ENCODE data around the gene CPNE2. TPM values are rescaled to one million over a fixed set of nuclear protein-coding genes. Genes with fewer than 3 reads are reported as not detected.

Gene CPNE2
- total RNA-seq, 1 donor from 2014 or later = 36.6 TPM

- H3K4me1 ChIP-seq = peaks cover 0 to 6% of the 10 kb centered on the region in 2 donors
- no peak for DNase-seq (ENCODE audit: low spot score in 2 of 2)
- H3K4me3 ChIP-seq = no peak overlapping the region
- no peaks in the 10 kb centered on the region for H3K9me3 ChIP-seq
- H3K36me3 ChIP-seq = peaks cover 0 to 3% of the 10 kb centered on the region in 2 donors
- no peak for TF ChIP-seq CTCF (IDR thresholded peaks at IDR 0.05)
- no peak overlapping the region for H3K27ac ChIP-seq
- H3K27me3 ChIP-seq = no peaks in the 10 kb centered on the region
- intact Hi-C loops (cut with DNase I) = loop anchor here (1.0 to 2.0 kb wide), 2 partner anchors 85 to 161 kb away; partner anchors contain the start of gene ARL2BP
Measured at GRCh38 chr16:57083485-57084126, 8.8 kb upstream of the CPNE2 start.

- Histone ChIP-seq H3K27ac (peak overlapping the region in 1 of 2 donors; percentile 37), H3K27me3 (no peaks in the 10 kb centered on the region), H3K4me1 (peaks cover 0 to 6% of the 10 kb centered on the region in 2 donors), H3K4me3 (no peak overlapping the region), H3K9me3 (no peaks in the 10 kb centered on the region), H3K36me3 (peaks cover 0 to 3% of the 10 kb centered on the region in 2 donors)
- intact Hi-C loops (cut with DNase I) = loop anchor here (1.0 to 2.0 kb wide), 2 partner anchors 84 to 160 kb away; partner anchors contain the start of gene ARL2BP
- TF ChIP-seq CTCF (IDR thresholded peaks at IDR 0.05) = peak; percentile 90 to 98 (median 94)
- peak; percentile 26 to 85 for DNase-seq (ENCODE audit: low spot score in 2 of 2)
Measured at GRCh38 chr16:57084257-57084770, 8.1 kb upstream of the CPNE2 start.

- Histone ChIP-seq H3K9me3 (no peaks in the 10 kb centered on the region), H3K36me3 (no peaks in the 10 kb centered on the region), H3K4me3 (no peak overlapping the region), H3K27ac (no peak overlapping the region), H3K27me3 (no peaks in the 10 kb centered on the region), H3K4me1 (peaks cover 0 to 6% of the 10 kb centered on the region in 2 donors)
- intact Hi-C loops (cut with DNase I) = loop anchor here (1.0 to 2.0 kb wide), 2 partner anchors 83 to 160 kb away; partner anchors contain the start of gene ARL2BP
- TF ChIP-seq CTCF (IDR thresholded peaks at IDR 0.05) = no peak
- DNase-seq (ENCODE audit: low spot score in 2 of 2) = no peak
Measured at GRCh38 chr16:57084996-57085395, 7.4 kb upstream of the CPNE2 start.

GRCh38 chr16:57087003-57087402 is 5.4 kb upstream of the CPNE2 start:
- Histone ChIP-seq H3K36me3 (no peaks in the 10 kb centered on the region), H3K4me1 (peaks cover 5 to 13% of the 10 kb centered on the region in 2 donors), H3K4me3 (no peak overlapping the region), H3K27me3 (no peaks in the 10 kb centered on the region), H3K27ac (no peak overlapping the region), H3K9me3 (no peaks in the 10 kb centered on the region)
- intact Hi-C loops (cut with DNase I) = no loop called here
- DNase-seq (ENCODE audit: low spot score in 2 of 2) = no peak
- no peak for TF ChIP-seq CTCF (IDR thresholded peaks at IDR 0.05)

GRCh38 chr16:57089406-57089805 is 3.0 kb upstream of the CPNE2 start:
- Histone ChIP-seq H3K9me3 (no peaks in the 10 kb centered on the region), H3K36me3 (no peaks in the 10 kb centered on the region), H3K27me3 (no peaks in the 10 kb centered on the region), H3K4me3 (no peak overlapping the region), H3K27ac (no peak overlapping the region), H3K4me1 (peaks cover 12 to 21% of the 10 kb centered on the region in 2 donors)
- intact Hi-C loops (cut with DNase I) = no loop called here
- no peak for TF ChIP-seq CTCF (IDR thresholded peaks at IDR 0.05)
- no peak for DNase-seq (ENCODE audit: low spot score in 2 of 2)
